Neural cell (in vitro differentiated cells): ENCODE results near the gene APPL1. TPM values are rescaled to one million over a fixed set of nuclear protein-coding genes. Genes with fewer than 3 reads are reported as not detected.

Experiments used
- H2AFZ ChIP-seq: fragments of 200-600, 300-800 bp; sonication (generic), shearing (Covaris generic); 2 replicates; pipeline ENCODE4 v1.6.0; 2014; ENCODE audit warnings: low read depth, mild to moderate bottlenecking, antibody characterized with exemption, low read length, moderate library complexity
- H3F3A ChIP-seq: fragments of 200-600 bp; shearing (Covaris generic); 2 replicates; pipeline ENCODE4 v1.6.1; 2016; ENCODE audit warnings: mild to moderate bottlenecking, moderate library complexity, mixed read lengths, antibody characterized with exemption, low read length; ENCODE audit not compliant: insufficient read depth, poor library complexity, severe bottlenecking
- H3K27ac ChIP-seq: fragments of 200-600, 300-800 bp; sonication (generic), shearing (Covaris generic); 2 replicates; pipeline ENCODE4 v1.5.1; 2014; ENCODE audit warnings: mild to moderate bottlenecking, low read length, moderate library complexity
- H3K27me3 ChIP-seq: fragments of 300-800, 200-600 bp; sonication (generic), shearing (Covaris generic); 2 replicates; pipeline ENCODE4 v1.6.0; 2014; ENCODE audit warnings: mild to moderate bottlenecking, low read depth, low read length, moderate library complexity; ENCODE audit not compliant: insufficient read depth
- H3K36me3 ChIP-seq: fragments of 300-800, 200-600 bp; sonication (generic), shearing (Covaris generic); 2 replicates; pipeline ENCODE4 v1.5.1; 2014; ENCODE audit warnings: mild to moderate bottlenecking, antibody characterized with exemption, low read length, moderate library complexity; ENCODE audit not compliant: insufficient read depth
- H3K4me2 ChIP-seq: fragments of 300-800, 200-600 bp; sonication (generic), shearing (Covaris generic); 2 replicates; pipeline ENCODE4 v1.6.0; 2014; ENCODE audit warnings: mild to moderate bottlenecking, low read length
- H3K4me3 ChIP-seq: fragments of 300-800, 200-600 bp; sonication (generic), shearing (Covaris generic); 2 replicates; pipeline ENCODE4 v1.5.1; 2014; ENCODE audit warnings: mild to moderate bottlenecking, low read length, moderate library complexity
- H3K79me2 ChIP-seq: fragments of 200-600 bp; shearing (Covaris generic); replicated peaks from 2 replicates; pipeline ENCODE4 v1.6.0; 2014; ENCODE audit warnings: mild to moderate bottlenecking, low read length, moderate library complexity; ENCODE audit not compliant: insufficient read depth
- H3K9ac ChIP-seq: fragments of 300-800, 200-600 bp; sonication (generic), shearing (Covaris generic); 2 replicates; pipeline ENCODE4 v1.6.1; 2016; ENCODE audit warnings: mild to moderate bottlenecking, low read length, mixed read lengths
- H3K9me2 ChIP-seq: fragments of 200-600 bp; shearing (Covaris generic); 2 replicates; pipeline ENCODE4 v1.6.1; 2016; ENCODE audit warnings: mild to moderate bottlenecking, low read length, mixed read lengths; ENCODE audit not compliant: insufficient read depth
- H3K9me3 ChIP-seq: fragments of 200-600, 300-800 bp; sonication (generic), shearing (Covaris generic); 2 replicates; pipeline ENCODE4 v1.6.1; 2016; ENCODE audit warnings: mild to moderate bottlenecking, mixed run types, low read length, moderate library complexity, mixed read lengths
- H4K20me1 ChIP-seq: fragments of 200-600 bp; shearing (Covaris generic); 2 replicates; pipeline ENCODE4 v1.6.1; 2016; ENCODE audit warnings: mild to moderate bottlenecking, mixed run types; ENCODE audit not compliant: insufficient read depth
- CTCF ChIP-seq: fragments of 450-650 bp; IDR thresholded peaks from 2 replicates; pipeline ENCODE4 v1.5.1; 2014; ENCODE audit warnings: antibody characterized with exemption, mild to moderate bottlenecking, moderate library complexity; ENCODE audit not compliant: poor library complexity, severe bottlenecking
- EP300 ChIP-seq: fragments of 450-650 bp; conservative IDR thresholded peaks from 2 replicates; pipeline ENCODE4 v1.6.1; 2014; ENCODE audit warnings: antibody characterized with exemption, mild to moderate bottlenecking, moderate library complexity; ENCODE audit not compliant: poor library complexity, severe bottlenecking
- EZH2 ChIP-seq: fragments of 200-600, 300-800 bp; shearing (Covaris generic), sonication (generic); IDR thresholded peaks from 2 replicates; pipeline ENCODE4 v1.6.1; 2014; ENCODE audit warnings: antibody characterized with exemption, low read length, borderline replicate concordance, mild to moderate bottlenecking; ENCODE audit not compliant: insufficient read depth, poor library complexity, severe bottlenecking
- MXI1 ChIP-seq: fragments of 450-650 bp; conservative IDR thresholded peaks from 2 replicates; pipeline ENCODE4 v1.6.1; 2014; ENCODE audit warnings: antibody characterized with exemption, mild to moderate bottlenecking; ENCODE audit not compliant: poor library complexity, severe bottlenecking
- POLR2AphosphoS5 ChIP-seq: IDR thresholded peaks from 2 replicates; pipeline ENCODE4 v1.6.1; 2012
- RAD21 ChIP-seq: fragments of 450-650 bp; conservative IDR thresholded peaks from 2 replicates; pipeline ENCODE4 v1.6.1; 2014; ENCODE audit warnings: antibody characterized with exemption, mild to moderate bottlenecking, moderate library complexity
- REST ChIP-seq: IDR thresholded peaks from 2 replicates; pipeline ENCODE4 v1.6.1; 2012; ENCODE audit warnings: borderline replicate concordance
- SMC3 ChIP-seq: fragments of 450-650 bp; conservative IDR thresholded peaks from 2 replicates; pipeline ENCODE4 v1.6.1; 2014; ENCODE audit warnings: antibody characterized with exemption, mild to moderate bottlenecking, moderate library complexity; ENCODE audit not compliant: poor library complexity
- TAF1 ChIP-seq: IDR thresholded peaks from 2 replicates; pipeline ENCODE4 v1.6.1; 2012; ENCODE audit warnings: low read depth
- polyA plus RNA-seq: library from polyadenylated mRNA; depleted of rRNA; stranded (reverse); fragments of >200 nt; gene quantifications from 2 replicates; pipeline ENCODE4 v1.2.3, GENCODE V29; 2014

Gene APPL1
- polyA plus RNA-seq, 1 donor from 2014 or later: 25.9 TPM

GRCh38 chr3:57309769-57310360, 82.3 kb downstream of the APPL1 start:
- H3K36me3 ChIP-seq: no peaks in the 10 kb centered on the region
- H3K9ac ChIP-seq: no peak overlapping the region
- TF ChIP-seq EP300: no peak
- no peak for TF ChIP-seq REST
- no peak for TF ChIP-seq POLR2AphosphoS5
- TF ChIP-seq MXI1: no peak
- TF ChIP-seq CTCF: no peak
- TF ChIP-seq SMC3: no peak
- no peak for TF ChIP-seq EZH2
- no peak for TF ChIP-seq TAF1
- no peak for TF ChIP-seq RAD21
- no peaks in the 10 kb centered on the region for H3K79me2 ChIP-seq
- no peak overlapping the region for H2AFZ ChIP-seq
- no peak overlapping the region for H3K4me2 ChIP-seq
- H3K27ac ChIP-seq: no peak overlapping the region
- H3K27me3 ChIP-seq: no peaks in the 10 kb centered on the region
- no peaks in the 10 kb centered on the region for H3K9me3 ChIP-seq
- no peaks in the 10 kb centered on the region for H3K9me2 ChIP-seq
- no peaks in the 10 kb centered on the region for H4K20me1 ChIP-seq
- H3K4me3 ChIP-seq: no peak overlapping the region
- no peaks in the 10 kb centered on the region for H3F3A ChIP-seq

- H3K36me3 ChIP-seq: no peaks in the 10 kb centered on the region
- H3K9me2 ChIP-seq: no peaks in the 10 kb centered on the region
- H3K4me3 ChIP-seq: no peak overlapping the region
- no peaks in the 10 kb centered on the region for H4K20me1 ChIP-seq
- H3K79me2 ChIP-seq: no peaks in the 10 kb centered on the region
- no peak overlapping the region for H2AFZ ChIP-seq
- no peak overlapping the region for H3K27ac ChIP-seq
- no peak for TF ChIP-seq RAD21
- no peak for TF ChIP-seq MXI1
- no peak for TF ChIP-seq EZH2
- no peak for TF ChIP-seq REST
- no peak for TF ChIP-seq CTCF
- TF ChIP-seq SMC3: no peak
- TF ChIP-seq EP300: no peak
- no peak for TF ChIP-seq POLR2AphosphoS5
- TF ChIP-seq TAF1: no peak
- H3K9ac ChIP-seq: no peak overlapping the region
- no peak overlapping the region for H3K4me2 ChIP-seq
- no peaks in the 10 kb centered on the region for H3K27me3 ChIP-seq
- H3F3A ChIP-seq: no peaks in the 10 kb centered on the region
- H3K9me3 ChIP-seq: peaks cover 4% of the 10 kb centered on the region
Measured at GRCh38 chr3:57314204-57314603, 86.7 kb downstream of the APPL1 start.
